HG02870 (cell line): ENCODE data around the gene ADGRA1.

ENCODE experiments used
- ATAC-seq: cut with Tn5 transposase; IDR thresholded peaks from one replicate; pipeline ENCODE4 v1.9.1; 2021; ENCODE audit warnings: mild to moderate bottlenecking, moderate library complexity; ENCODE audit not compliant: unreplicated experiment

ADGRA1 gene

DNA sequence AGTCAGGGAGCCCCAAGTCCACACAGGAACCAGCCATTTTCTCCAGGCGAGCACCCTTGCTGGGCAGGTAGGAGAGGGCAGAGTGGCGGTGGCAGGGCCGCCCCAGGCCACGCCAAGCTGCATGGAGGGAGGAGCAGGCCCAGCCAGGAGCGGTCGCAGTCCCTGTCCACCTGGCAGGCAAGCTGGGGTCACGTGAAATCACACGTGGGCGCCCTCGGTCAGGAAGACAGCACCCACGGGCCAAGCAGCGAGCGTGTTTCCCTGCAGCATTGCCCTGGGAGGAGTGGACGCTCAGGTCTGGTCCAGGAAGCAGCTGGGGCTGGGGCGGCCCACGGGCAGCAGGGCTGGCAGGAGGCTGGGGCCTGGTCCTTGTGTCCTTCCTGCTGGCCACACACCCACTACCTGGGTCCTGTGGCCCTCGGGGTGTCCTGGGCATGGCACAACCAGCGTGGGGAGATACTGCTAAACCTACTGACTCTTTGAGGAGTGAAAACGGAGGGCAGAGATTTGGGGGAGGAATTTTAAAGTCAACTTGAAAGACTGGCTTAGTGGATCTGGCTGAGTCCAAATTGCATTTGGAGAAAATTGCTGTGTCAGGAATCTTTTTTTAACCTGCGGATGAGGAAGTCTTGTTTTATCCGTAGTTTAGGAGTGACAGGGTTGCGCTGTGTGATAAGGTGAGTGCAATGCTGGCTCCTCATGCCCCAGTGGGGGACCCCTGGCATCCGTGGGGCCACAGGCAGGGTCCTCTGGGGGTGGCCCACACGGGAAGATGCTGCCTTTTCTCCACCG lies 12.2 kb upstream of the ADGRA1 start:
- ATAC-seq: no peak

DNA sequence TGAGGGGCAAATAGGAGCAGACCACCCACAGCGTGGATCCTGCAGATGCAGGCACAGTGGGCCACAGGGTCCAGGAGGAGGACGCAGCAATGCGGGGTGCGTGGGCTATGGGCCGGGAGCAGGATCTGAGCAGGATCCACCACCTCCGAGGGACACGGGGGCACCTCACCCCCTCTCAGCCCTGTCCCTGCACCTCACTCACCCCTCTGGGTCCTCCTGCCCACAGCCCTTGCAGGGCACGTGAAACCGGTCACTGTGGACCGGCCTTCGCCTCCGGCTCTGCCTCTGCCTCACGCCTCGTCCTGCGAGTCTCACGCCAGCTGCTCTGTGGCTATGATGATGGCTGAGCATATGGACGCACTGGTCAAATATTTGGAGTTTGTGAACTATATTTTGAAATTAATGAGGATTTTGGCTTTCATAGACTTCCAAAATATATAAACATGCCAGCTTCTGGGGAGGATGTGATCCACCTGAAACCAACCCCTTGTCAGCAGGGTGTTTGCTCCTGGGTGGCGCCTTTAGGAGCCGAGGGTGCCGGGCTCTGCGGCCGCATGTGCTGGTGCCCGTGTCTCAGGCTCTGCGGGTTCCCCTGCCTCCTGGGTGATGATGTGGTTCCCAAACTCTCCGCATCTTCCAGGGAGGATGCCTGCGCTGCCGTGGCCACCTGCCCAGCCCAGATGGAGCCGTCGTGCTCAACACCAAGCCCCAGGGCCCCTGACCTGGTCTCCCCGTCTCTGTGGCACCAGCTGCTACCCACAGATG lies 11.3 kb upstream of the ADGRA1 start:
- ATAC-seq: no peak

DNA sequence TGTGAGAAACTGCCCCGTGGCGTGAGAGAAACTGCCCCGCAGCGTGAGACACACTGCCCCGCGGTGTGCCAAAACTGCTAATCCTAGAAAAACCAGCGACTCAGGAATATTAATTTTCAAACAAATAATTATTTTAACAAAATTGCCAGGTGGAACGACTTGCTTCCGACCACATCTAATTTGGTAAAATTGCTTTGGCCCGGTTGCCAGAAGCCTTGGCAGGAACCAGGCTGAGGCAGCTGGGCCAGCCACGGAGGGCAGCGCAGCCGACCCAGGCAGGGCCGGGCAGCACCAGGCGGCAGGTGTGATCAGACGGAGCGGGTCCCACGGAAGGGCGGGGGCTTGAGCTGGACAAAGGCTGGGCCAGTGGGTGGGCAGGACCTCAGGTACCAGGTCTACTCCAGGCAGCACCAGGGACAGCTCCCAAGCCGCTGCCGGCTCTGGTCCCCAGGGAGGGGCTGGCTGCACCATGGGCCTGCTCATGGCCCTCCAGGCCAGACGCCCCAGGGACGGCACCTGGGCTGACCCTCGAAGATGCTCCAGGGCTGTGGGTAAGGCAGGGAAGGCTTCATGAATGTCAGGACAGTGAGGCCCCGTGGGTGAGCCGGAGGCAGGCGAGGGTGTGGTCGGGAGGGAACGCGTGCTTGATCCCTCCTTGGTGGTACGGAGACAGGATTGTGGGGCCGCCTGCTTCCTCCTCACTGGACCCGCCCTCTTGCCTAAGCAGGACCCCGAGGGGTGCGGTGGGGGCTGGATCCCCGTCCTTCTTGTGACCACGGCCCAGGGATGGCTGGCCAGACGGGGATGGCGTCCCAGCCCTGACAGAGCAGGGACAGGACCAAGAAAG lies 7.7 kb upstream of the ADGRA1 start:
- no peak for ATAC-seq

- ATAC-seq: no peak
Observed at GRCh38 chr10:133080683-133081040, 7.1 kb upstream of the ADGRA1 start.

- ATAC-seq: no peak
Observed at GRCh38 chr10:133081636-133082035, 6.1 kb upstream of the ADGRA1 start.

- no peak for ATAC-seq
Observed at GRCh38 chr10:133082685-133083421, 4.9 kb upstream of the ADGRA1 start.

GRCh38 chr10:133083422-133084100 lies 4.2 kb upstream of the ADGRA1 start:
- ATAC-seq: no peak

GRCh38 chr10:133084491-133084890 lies 3.2 kb upstream of the ADGRA1 start:
- no peak for ATAC-seq

- no peak for ATAC-seq
Observed at GRCh38 chr10:133085251-133086125, 2.2 kb upstream of the ADGRA1 start.

- ATAC-seq: no peak
Observed at GRCh38 chr10:133086247-133086646, 1.5 kb upstream of the ADGRA1 start.

- no peak for ATAC-seq
Observed at GRCh38 chr10:133087045-133087678, 562 bp upstream of the ADGRA1 start.

- ATAC-seq: no peak
Observed at GRCh38 chr10:133088179-133088955, 643 bp downstream of the ADGRA1 start.

DNA sequence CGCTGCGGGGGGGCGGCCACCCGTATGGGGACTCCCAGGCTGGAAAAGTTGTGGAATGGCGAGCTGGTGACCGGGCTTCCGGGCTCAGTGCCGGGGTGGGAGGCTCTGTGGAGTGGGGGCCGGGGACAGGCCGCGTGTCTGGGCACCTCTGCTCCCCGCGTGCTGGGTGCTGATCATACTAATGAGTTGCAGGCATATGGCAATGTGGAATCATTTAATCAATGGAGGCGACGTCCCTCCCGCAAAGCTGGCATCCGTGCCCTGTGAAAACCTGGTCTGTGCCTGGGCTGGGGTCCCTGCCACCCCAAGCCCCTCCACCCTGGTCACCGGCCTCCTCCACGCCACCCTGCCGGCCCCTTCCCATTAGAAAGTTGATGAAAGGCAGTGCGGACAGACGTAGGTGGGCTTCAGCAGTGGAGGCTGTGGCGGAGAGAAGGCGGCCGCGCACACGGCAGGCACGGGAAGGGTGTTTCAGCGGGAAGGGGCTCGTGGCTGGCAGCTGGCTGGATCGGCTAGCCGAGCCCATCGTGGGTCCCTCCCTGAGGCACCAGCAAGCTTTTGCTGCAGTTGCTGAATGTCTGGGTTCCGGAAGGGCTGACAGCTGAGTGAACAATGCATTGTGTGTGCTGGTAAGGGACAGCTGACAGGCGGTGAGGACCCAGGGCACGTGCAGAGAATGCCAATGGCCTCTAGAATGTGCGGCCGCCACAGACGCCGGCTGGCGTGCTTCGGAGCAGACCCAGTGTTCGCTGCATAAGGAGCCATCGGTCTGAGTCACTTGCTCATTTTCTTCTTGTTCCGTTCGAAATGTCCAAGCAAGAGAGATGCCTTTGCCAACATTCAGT lies 1.5 kb downstream of the ADGRA1 start:
- no peak for ATAC-seq

- ATAC-seq: no peak
Observed at GRCh38 chr10:133090101-133090500, 2.4 kb downstream of the ADGRA1 start.

GRCh38 chr10:133090654-133091053 lies 2.9 kb downstream of the ADGRA1 start:
- no peak for ATAC-seq

DNA sequence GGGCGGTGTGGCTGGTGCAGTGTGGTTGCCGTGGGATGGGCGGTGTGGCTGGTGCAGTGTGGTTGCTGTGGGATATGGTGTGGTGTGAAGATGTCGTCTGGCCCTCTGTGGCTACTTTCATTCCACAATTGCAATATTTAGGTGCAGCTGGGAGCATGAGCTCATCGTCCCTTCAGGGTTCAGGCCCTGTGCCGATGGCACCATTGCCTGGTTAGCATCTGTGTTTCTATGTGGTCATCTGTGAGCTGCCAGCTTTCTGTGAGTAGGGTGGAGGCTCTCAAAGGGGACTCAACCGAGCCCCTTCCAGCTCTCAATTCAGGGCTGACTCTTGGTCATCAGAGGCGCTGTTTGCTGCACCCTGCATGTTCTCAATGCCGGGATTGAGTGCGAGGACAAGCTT lies 3.6 kb downstream of the ADGRA1 start:
- no peak for ATAC-seq

- no peak for ATAC-seq
Observed at GRCh38 chr10:133093291-133093690, 5.6 kb downstream of the ADGRA1 start.
